Esophagus muscularis mucosa (tissue), 4 donors: ENCODE data around the gene SLC7A8. TPM values are rescaled to one million over a fixed set of nuclear protein-coding genes. Genes with fewer than 3 reads are reported as not detected.
A peak's percentile ranks its signal among the peaks of the same experiment; 100 is the strongest.
"Not testable (repeated sequence)": the region's sequence is repeated elsewhere in the genome, so short reads cannot be mapped to it uniquely, and the experiment has no call there.

Experiments used
- DNase-seq: peaks from one replicate; pipeline ENCODE4 v3.0.0-alpha.2; 2017; ENCODE audit errors: extremely low spot score
- H3K27ac ChIP-seq, 4 donors: fragments of 200-600 bp; sonication (generic); replicated peaks in 1 of 4; 1 replicate in 3 of 4; 2 replicates in 1 of 4; pipeline ENCODE4 v1.5.1; 2016 to 2019; ENCODE audit warnings: mild to moderate bottlenecking in 1 of 4
- H3K27me3 ChIP-seq, 4 donors: fragments of 200-600 bp; sonication (generic); one replicate each; pipeline versions ENCODE4 v1.5.1 to v1.6.0; 2016 to 2019
- H3K36me3 ChIP-seq, 4 donors: fragments of 200-600 bp; sonication (generic); one replicate each; pipeline ENCODE4 v1.5.1; 2016 to 2019
- H3K4me1 ChIP-seq, 4 donors: fragments of 200-600 bp; sonication (generic); one replicate each; pipeline ENCODE4 v1.5.1; 2016 to 2019
- H3K4me3 ChIP-seq, 4 donors: fragments of 200-600 bp; sonication (generic); 1 replicate in 2 of 4; 2 replicates in 2 of 4; pipeline ENCODE4 v1.5.1; 2016 to 2019; ENCODE audit warnings: mild to moderate bottlenecking in 4 of 4, moderate library complexity in 1 of 4
- H3K9me3 ChIP-seq, 4 donors: fragments of 200-600 bp; sonication (generic); 1 replicate in 3 of 4; 2 replicates in 1 of 4; pipeline ENCODE4 v1.5.1; 2016 to 2019
- EP300 ChIP-seq: sonication (generic); formaldehyde crosslinking; IDR thresholded peaks from one replicate; pipeline ENCODE4 v1.6.1; 2017; ENCODE audit warnings: antibody characterized with exemption
- POLR2A ChIP-seq: fragments of 450-650 bp; IDR thresholded peaks from one replicate; pipeline ENCODE4 v1.6.1; 2017; ENCODE audit warnings: antibody characterized with exemption, moderate library complexity, mild to moderate bottlenecking, low read depth
- POLR2AphosphoS5 ChIP-seq, 2 donors: sonication (generic); formaldehyde crosslinking; IDR thresholded peaks; one replicate each; pipeline ENCODE4 v1.6.1; 2017; ENCODE audit warnings: antibody characterized with exemption in 2 of 2
- WGBS: methylation state at CpG from one replicate; pipeline ENCODE4 v1.1.5; 2018; 5-methylcytosine and 5-hydroxymethylcytosine counted together
- intact Hi-C: fragments of 100-400 bp; cut with DNase I; formaldehyde crosslinking; loops from one replicate; pipeline ENCODE4 v1.15.1; 2023
- total RNA-seq, 4 donors: library from RNA; depleted of rRNA; stranded (reverse); fragments of >200 nt; gene quantifications; one replicate each; pipeline versions ENCODE4 v1.1.0 to v1.2.1, GENCODE V29; 2016
- TF ChIP-seq, protein P1 (sequence below), 3 experiments: fragments of 200-600 bp in 2 of 3; fragments of 450-650 bp in 1 of 3; sonication (generic) in 2 of 3; IDR thresholded peaks; one replicate each; pipeline ENCODE4 v1.5.1; 2017 to 2019; ENCODE audit warnings: antibody characterized with exemption in 3 of 3, mild to moderate bottlenecking in 2 of 3, moderate library complexity in 1 of 3

Gene SLC7A8
- total RNA-seq, result 10 to 100 TPM; 19.5 to 48.3 (median 32.5) TPM

DNA sequence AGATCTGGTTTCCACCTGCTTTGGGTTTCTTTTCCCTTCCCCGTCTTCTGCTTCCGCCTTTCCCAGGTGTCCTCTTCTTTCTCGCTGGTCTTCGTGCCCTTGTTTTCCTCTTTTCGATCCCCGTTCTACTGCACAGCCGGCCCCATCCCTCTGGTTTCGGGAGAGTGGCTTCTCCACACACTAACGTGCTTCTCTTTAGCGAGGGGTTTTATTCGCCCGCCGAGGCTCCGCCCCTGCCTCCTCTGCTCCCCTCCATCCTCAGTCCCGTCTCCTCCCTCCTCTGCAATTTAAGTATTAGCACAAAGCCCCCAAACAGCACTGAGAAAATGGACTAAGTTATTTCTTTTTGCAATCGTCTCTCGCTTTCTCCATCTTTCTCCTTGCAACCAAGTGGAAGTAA lies at the start of gene SLC7A8:
SLC7A8 (minus strand) TSS at position 182 of the 400 bp plus-strand sequence. CDS start 746 bp downstream, outside the sequence.
- Histone ChIP-seq H3K27me3 (no peaks in the 10 kb centered on the region), H3K4me1 (peaks cover 0 to 45% (median 43%) of the 10 kb centered on the region in 4 donors), H3K4me3 (peak within 1 kb of the TSS; percentile 54 to 69 (median 58)), H3K36me3 (no peaks in the 10 kb centered on the region), H3K27ac (peak within 1 kb of the TSS; percentile 63 to 75 (median 70)), H3K9me3 (no peaks in the 10 kb centered on the region)
- TF ChIP-seq POLR2A (peak; percentile 57), POLR2AphosphoS5 (IDR thresholded peaks at IDR 0.05) (peak; percentile 92 to 98), EP300 (no peak)
- under 1% methylated on average over 17 of the region's 17 CpGs for WGBS
- DNase-seq, result no peak
- intact Hi-C loops, result no loop called here

DNA sequence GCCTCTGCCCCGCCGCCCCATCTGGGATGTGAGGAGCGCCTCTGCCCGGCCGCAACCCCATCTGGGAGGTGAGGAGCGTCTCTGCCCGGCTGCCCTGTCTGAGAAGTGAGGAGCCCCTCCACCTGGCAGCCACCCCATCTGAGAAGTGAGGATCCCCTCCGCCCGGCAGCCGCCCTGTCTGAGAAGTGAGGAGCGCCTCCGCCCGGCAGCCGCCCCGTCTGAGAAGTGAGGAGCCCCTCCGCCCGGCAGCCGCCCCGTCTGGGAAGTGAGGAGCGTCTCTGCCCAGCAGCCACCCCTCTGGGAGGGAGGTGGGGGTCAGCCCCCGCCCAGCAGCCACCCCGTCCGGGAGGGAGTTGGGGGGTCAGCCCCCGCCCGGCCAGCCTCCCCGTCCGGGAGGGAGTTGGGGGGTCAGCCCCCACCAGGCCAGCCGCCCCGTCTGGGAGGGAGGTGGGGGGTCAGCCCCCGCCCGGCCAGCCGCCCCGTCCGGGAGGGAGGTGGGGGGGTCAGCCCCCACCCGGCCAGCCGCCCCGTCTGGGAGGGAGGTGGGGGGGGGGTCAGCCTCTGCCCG lies 48.9 kb upstream of the SLC7A8 start:
- H3K4me1 ChIP-seq, DNase-seq, H3K9me3 ChIP-seq, intact Hi-C loops, H3K27me3 ChIP-seq, H3K4me3 ChIP-seq, H3K36me3 ChIP-seq, H3K27ac ChIP-seq: not testable (repeated sequence)
- WGBS, result 82% methylated on average over 11 of the region's 38 CpGs

- H3K9me3 ChIP-seq, result no peaks in the 10 kb centered on the region
- intact Hi-C loops, result no loop called here
- no peak for DNase-seq
- WGBS, result 84% methylated on average over 1 of the region's 1 CpG
- TF ChIP-seq POLR2AphosphoS5 (IDR thresholded peaks at IDR 0.05) (no peak), POLR2A (no peak), EP300 (no peak)
- TF ChIP-seq, protein P1, sequence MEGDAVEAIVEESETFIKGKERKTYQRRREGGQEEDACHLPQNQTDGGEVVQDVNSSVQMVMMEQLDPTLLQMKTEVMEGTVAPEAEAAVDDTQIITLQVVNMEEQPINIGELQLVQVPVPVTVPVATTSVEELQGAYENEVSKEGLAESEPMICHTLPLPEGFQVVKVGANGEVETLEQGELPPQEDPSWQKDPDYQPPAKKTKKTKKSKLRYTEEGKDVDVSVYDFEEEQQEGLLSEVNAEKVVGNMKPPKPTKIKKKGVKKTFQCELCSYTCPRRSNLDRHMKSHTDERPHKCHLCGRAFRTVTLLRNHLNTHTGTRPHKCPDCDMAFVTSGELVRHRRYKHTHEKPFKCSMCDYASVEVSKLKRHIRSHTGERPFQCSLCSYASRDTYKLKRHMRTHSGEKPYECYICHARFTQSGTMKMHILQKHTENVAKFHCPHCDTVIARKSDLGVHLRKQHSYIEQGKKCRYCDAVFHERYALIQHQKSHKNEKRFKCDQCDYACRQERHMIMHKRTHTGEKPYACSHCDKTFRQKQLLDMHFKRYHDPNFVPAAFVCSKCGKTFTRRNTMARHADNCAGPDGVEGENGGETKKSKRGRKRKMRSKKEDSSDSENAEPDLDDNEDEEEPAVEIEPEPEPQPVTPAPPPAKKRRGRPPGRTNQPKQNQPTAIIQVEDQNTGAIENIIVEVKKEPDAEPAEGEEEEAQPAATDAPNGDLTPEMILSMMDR (IDR thresholded peaks at IDR 0.05), result no peak
- H3K36me3 ChIP-seq, result no peaks in the 10 kb centered on the region
- H3K4me1 ChIP-seq, result no peaks in the 10 kb centered on the region
- H3K4me3 ChIP-seq, result no peak overlapping the region
- no peaks in the 10 kb centered on the region for H3K27me3 ChIP-seq
- no peak overlapping the region for H3K27ac ChIP-seq
These were observed 45.4 kb upstream of the SLC7A8 start for GRCh38 chr14:23228812-23229211.

GRCh38 chr14:23227566-23227965 lies 44.1 kb upstream of the SLC7A8 start:
- no peaks in the 10 kb centered on the region for H3K27me3 ChIP-seq
- H3K4me1 ChIP-seq, result no peaks in the 10 kb centered on the region
- 64% methylated on average over 4 of the region's 4 CpGs for WGBS
- H3K36me3 ChIP-seq, result no peaks in the 10 kb centered on the region
- H3K4me3 ChIP-seq, result no peak overlapping the region
- DNase-seq, result no peak
- no peak overlapping the region for H3K27ac ChIP-seq
- TF ChIP-seq, protein P1 (IDR thresholded peaks at IDR 0.05), result no peak
- TF ChIP-seq POLR2A (no peak), EP300 (no peak), POLR2AphosphoS5 (IDR thresholded peaks at IDR 0.05) (no peak)
- intact Hi-C loops, result no loop called here
- H3K9me3 ChIP-seq, result no peaks in the 10 kb centered on the region

GRCh38 chr14:23224958-23225357 lies 41.5 kb upstream of the SLC7A8 start:
- H3K4me1 ChIP-seq, H3K27ac ChIP-seq, H3K4me3 ChIP-seq, H3K27me3 ChIP-seq, H3K36me3 ChIP-seq, intact Hi-C loops, DNase-seq, H3K9me3 ChIP-seq: not testable (repeated sequence)
- WGBS, result 96% methylated on average over 1 of the region's 1 CpG

GRCh38 chr14:23219075-23219474 lies 35.6 kb upstream of the SLC7A8 start:
- Histone ChIP-seq H3K9me3 (peaks cover 0 to 9% (median 0%) of the 10 kb centered on the region in 4 donors), H3K4me1 (no peaks in the 10 kb centered on the region), H3K27ac (no peak overlapping the region), H3K4me3 (no peak overlapping the region), H3K36me3 (no peaks in the 10 kb centered on the region), H3K27me3 (peaks cover 0 to 10% (median 0%) of the 10 kb centered on the region in 4 donors)
- TF ChIP-seq POLR2A (no peak), EP300 (no peak), POLR2AphosphoS5 (IDR thresholded peaks at IDR 0.05) (no peak)
- TF ChIP-seq, protein P1 (IDR thresholded peaks at IDR 0.05), result no peak
- intact Hi-C loops, result no loop called here
- WGBS, result 85% methylated on average over 3 of the region's 3 CpGs
- no peak for DNase-seq
